GM13976 (cell line): Measurements from ENCODE around the gene WTIP.
"Not testable (repeated sequence)": the region's sequence is repeated elsewhere in the genome, so short reads cannot be mapped to it uniquely, and the experiment has no call there.

Experiments
- DNase-seq: peaks from one replicate; pipeline ENCODE4 v3.0.0; 2012; ENCODE audit warnings: low spot score
- CTCF ChIP-seq: IDR thresholded peaks from 2 replicates; pipeline ENCODE4 v1.5.1; 2012; ENCODE audit warnings: borderline replicate concordance, mild to moderate bottlenecking; ENCODE audit not compliant: insufficient read depth; ENCODE audit errors: extremely low read depth, missing control alignments, control extremely low read depth
- in situ Hi-C: fragments of 300-500 bp; cut with MboI; formaldehyde crosslinking; loops from one replicate; pipeline ENCODE4 v1.12.0; 2022; ENCODE audit warnings: low sequenced_read_pairs, mixed read lengths, inconsistent platforms; ENCODE audit not compliant: unreplicated experiment

WTIP gene

GRCh38 chr19:34468409-34468808 lies 13.1 kb upstream of the WTIP start:
- TF ChIP-seq CTCF: no peak
- DNase-seq: no peak
- in situ Hi-C loops: no loop called here

- DNase-seq, in situ Hi-C loops: not testable (repeated sequence)
Measured at GRCh38 chr19:34469026-34469425, 12.5 kb upstream of the WTIP start.

GRCh38 chr19:34471906-34472700 lies 9.5 kb upstream of the WTIP start:
- TF ChIP-seq CTCF: no peak
- no peak for DNase-seq
- in situ Hi-C loops: no loop called here

GRCh38 chr19:34474233-34474989 lies 7.1 kb upstream of the WTIP start:
- in situ Hi-C loops: no loop called here
- no peak for TF ChIP-seq CTCF
- DNase-seq: no peak

GRCh38 chr19:34475026-34475974 lies 6.3 kb upstream of the WTIP start:
- in situ Hi-C loops: no loop called here
- TF ChIP-seq CTCF: no peak
- no peak for DNase-seq

- in situ Hi-C loops: no loop called here
- DNase-seq: no peak
- no peak for TF ChIP-seq CTCF
Measured at GRCh38 chr19:34475975-34476594, 5.5 kb upstream of the WTIP start.

GRCh38 chr19:34478496-34478895 lies 3.1 kb upstream of the WTIP start:
- DNase-seq, in situ Hi-C loops: not testable (repeated sequence)
